GM18873 (cell line): ENCODE measurements around the gene TRIM15.

Experiments
- ATAC-seq: cut with Tn5 transposase; IDR thresholded peaks from one replicate; pipeline ENCODE4 v1.9.1; 2021; ENCODE audit warnings: mild to moderate bottlenecking, moderate library complexity, moderate number of reproducible peaks; ENCODE audit not compliant: unreplicated experiment, low FRiP score

The TRIM15 gene

GRCh38 chr6:30144811-30145210, 18.5 kb upstream of the TRIM15 start:
- ATAC-seq: no peak

GRCh38 chr6:30145818-30146217, 17.5 kb upstream of the TRIM15 start:
- ATAC-seq: no peak

- no peak for ATAC-seq
These were observed 16.2 kb upstream of the TRIM15 start for GRCh38 chr6:30147096-30147495.

GRCh38 chr6:30149234-30149633, 14.1 kb upstream of the TRIM15 start:
- ATAC-seq: no peak

DNA sequence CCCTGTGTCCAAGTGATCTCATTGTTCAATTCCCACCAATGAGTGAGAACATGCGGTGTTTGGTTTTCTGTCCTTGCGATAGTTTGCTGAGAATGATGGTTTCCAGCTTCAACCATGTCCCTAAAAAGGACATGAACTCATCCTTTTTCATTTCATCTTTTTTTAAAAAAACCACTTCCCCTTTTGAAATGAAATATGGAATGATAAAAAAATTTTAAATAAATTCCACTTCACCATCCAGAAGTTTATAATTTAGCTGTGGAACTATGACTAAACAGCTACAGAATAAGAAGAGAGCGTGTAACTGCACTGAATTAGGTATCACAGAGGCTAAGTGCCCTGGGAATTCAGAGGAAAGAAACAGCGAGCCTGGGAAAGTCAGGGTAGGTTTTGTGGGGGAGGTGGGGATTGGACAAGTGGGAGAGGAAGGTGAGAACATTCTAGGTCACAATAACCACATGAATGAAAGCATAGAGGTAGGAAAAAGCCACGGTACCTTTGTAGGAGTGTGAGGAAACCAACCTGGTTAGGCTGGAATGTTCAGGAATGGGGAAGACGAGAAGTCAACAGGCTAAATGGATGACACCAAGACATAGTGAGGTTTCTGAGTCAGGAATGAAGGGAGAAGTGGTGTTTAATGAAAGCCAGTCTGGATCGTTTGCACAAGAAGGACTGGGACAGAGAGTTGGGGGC, 13.3 kb upstream of the TRIM15 start:
- no peak for ATAC-seq

- ATAC-seq: no peak
These were observed 12.5 kb upstream of the TRIM15 start for GRCh38 chr6:30150671-30151395.

DNA sequence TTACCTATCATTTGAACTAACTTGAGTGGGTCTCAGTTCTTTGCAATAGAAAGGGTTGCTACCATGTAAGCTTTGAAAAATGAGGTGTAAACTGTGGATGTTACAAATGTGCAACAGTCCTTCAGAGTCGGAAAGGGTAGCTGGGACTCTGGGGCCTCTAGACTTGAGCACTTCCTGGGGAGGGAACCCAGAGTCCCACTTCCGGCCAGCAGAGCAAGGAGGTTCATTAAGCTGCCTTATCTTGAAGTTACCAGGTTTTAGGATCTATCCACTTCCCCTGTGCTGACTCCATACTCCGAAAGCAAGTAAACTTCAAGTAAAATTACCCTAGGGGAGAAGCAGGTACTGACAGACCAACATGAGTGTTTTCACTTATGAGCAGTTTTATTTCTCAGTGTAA, 11.8 kb upstream of the TRIM15 start:
- ATAC-seq: no peak

GRCh38 chr6:30152016-30152673, 11.2 kb upstream of the TRIM15 start:
- no peak for ATAC-seq

- ATAC-seq: no peak
These were observed 10.3 kb upstream of the TRIM15 start for GRCh38 chr6:30152910-30153610.

- ATAC-seq: no peak
These were observed 9.3 kb upstream of the TRIM15 start for GRCh38 chr6:30154061-30154460.

- ATAC-seq: no peak
These were observed 8.4 kb upstream of the TRIM15 start for GRCh38 chr6:30154709-30155519.

DNA sequence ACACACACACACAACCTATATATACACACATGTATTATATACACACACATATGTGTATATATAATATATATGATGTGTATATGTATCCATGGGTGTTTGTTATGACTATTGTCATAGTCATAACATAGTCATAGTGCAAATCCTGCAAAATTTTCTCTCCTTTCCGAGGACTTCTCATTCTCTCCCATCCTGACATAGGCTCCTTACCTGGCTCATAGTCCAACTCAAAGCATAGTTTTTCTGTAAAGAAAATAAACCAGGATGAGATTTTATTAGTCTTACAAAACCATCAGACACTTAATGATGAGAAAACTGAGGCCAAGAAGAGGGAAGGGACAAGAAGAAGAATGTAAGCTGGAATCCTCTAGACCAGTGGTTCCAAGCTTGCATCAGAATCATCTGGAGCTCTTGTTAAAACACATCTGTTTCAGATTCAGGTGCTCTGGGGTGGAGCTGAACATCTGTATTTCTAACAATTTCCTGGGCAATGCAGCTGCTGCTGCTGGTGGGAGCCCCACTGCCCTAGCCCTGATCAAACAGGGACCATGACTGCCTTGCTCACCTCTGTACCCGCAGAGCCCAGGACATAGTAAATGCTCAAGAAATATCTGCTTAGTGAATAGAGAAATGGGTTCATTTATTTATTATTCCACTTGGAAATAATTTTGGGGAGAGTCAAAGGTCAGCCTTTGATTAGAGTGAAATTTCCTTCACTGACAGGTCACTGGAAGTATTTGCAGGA, 7.7 kb upstream of the TRIM15 start:
- no peak for ATAC-seq

DNA sequence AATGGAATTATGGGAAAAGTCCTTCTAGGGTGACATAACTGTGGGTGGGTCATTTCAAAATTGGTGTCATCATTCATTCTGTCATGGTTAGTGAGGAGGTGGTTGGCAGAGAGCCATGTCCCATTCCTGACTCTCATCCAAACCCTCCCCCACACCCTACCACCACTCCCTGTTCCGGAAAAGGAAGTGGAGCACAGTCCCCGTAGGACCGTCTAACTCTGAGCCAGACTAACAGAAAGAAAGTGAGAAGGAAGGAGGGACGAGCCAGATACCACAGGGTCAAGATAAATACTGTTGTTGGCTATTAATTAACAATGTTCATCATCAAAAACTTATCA, 7.1 kb upstream of the TRIM15 start:
- no peak for ATAC-seq

GRCh38 chr6:30156774-30157173, 6.6 kb upstream of the TRIM15 start:
- no peak for ATAC-seq

- ATAC-seq: no peak
These were observed 5.8 kb upstream of the TRIM15 start for GRCh38 chr6:30157581-30157980.

GRCh38 chr6:30157999-30158398, 5.3 kb upstream of the TRIM15 start:
- no peak for ATAC-seq

- no peak for ATAC-seq
These were observed 4.8 kb upstream of the TRIM15 start for GRCh38 chr6:30158475-30159040.

DNA sequence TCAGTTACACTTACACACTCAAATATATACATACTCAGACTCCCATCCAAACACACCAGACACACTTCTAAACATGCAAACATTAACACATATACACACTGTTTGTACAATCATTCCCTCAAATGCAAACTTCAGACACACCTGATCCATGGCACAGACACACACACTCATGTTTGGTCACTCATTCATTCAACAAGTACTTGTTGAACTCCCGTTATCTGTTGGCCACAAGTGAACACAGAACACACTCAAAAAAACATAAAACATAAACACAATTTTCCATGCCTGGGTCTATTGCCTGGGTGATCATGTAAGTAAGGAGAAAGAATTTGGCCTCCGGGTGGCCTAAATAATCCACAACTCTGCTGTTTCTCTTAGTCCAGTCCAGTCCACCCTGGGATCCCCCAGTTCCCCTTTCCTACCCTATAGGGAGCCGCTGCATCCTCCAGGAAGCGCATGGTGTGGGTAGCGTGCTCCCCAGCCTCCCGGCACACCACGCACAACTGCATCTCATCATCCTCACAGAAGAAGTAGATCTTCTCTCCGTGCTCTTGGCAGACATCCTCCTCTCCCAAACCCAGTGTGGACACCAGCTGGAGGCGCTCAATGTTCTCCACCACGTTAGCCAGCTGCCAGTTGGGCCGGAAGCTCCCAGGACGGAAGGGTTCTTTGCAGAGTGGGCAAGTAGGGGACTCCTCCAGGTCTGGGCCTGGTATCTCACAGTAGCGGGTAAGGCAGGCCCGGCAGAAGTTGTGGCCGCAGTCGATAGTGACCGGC, 3.1 kb upstream of the TRIM15 start:
- ATAC-seq: no peak
